HepG2 (cell line): Measurements from ENCODE around the gene ETF1. TPM values are rescaled to one million over a fixed set of nuclear protein-coding genes. Genes with fewer than 3 reads are reported as not detected.
"Not testable (repeated sequence)": the region's sequence is repeated elsewhere in the genome, so short reads cannot be mapped to it uniquely, and the experiment has no call there.

Source experiments
- CREM ChIP-seq, 2 experiments: sonication (generic) in 1 of 2; formaldehyde crosslinking in 1 of 2; IDR thresholded peaks; 2 replicates each; pipeline versions ENCODE4 v1.4.0 to v1.6.1; 2016 to 2020; ENCODE audit warnings: antibody characterized with exemption in 1 of 2, mild to moderate bottlenecking in 1 of 2, missing genetic modification reagents in 1 of 2
- JUNB ChIP-seq: sonication (generic); formaldehyde crosslinking; IDR thresholded peaks from 2 replicates; pipeline ENCODE4 v1.8.0; 2022; ENCODE audit warnings: missing genetic modification reagents, mild to moderate bottlenecking, borderline replicate concordance
- SOX5 ChIP-seq: IDR thresholded peaks from 2 replicates; pipeline ENCODE4 v1.6.1; 2016; ENCODE audit warnings: borderline replicate concordance
- ZKSCAN8 ChIP-seq: IDR thresholded peaks from 2 replicates; pipeline ENCODE4 v1.6.1; 2016; ENCODE audit warnings: borderline replicate concordance, missing genetic modification reagents, missing compliant biosample characterization
- ZNF614 ChIP-seq: IDR thresholded peaks from 2 replicates; pipeline ENCODE4 v1.6.1; 2018; ENCODE audit warnings: missing biosample characterization, missing genetic modification reagents, inconsistent platforms, borderline replicate concordance
- polyA plus RNA-seq, 8 experiments: library from polyadenylated mRNA; depleted of rRNA in 3 of 8; stranded (reverse) in 7 of 8; unstranded in 1 of 8; fragments of >200 nt; fragmentation: Illumina TruSeq in 4 of 8; extraction: Trizol in 4 of 8; gene quantifications; 2 replicates each; pipeline versions ENCODE4 v1.2.1 to v1.2.3, GENCODE V29; 2011 to 2016; ENCODE audit warnings: low read depth in 4 of 8, missing spikeins in 1 of 8, mixed read lengths in 1 of 8; ENCODE audit not compliant: insufficient read depth in 1 of 8
- total RNA-seq, 5 experiments: library from RNA; depleted of rRNA; stranded (reverse); fragments of >200 nt; fragmentation: Illumina TruSeq; extraction: Trizol; gene quantifications; 2 replicates each; pipeline ENCODE4 v1.2.3, GENCODE V29; 2016; ENCODE audit warnings: low read depth in 1 of 5
- TF ChIP-seq, protein P1 (sequence below): sonication (generic); formaldehyde crosslinking; IDR thresholded peaks from 2 replicates; pipeline ENCODE4 v1.8.0; 2022; ENCODE audit warnings: missing genetic modification reagents, mild to moderate bottlenecking, moderate library complexity, borderline replicate concordance
- TF ChIP-seq, protein P2 (sequence below): sonication (generic); formaldehyde crosslinking; IDR thresholded peaks from 2 replicates; pipeline ENCODE4 v1.4.0; 2020; ENCODE audit warnings: missing genetic modification reagents, borderline replicate concordance
- TF ChIP-seq, protein P3 (sequence below): sonication (generic); formaldehyde crosslinking; IDR thresholded peaks from 2 replicates; pipeline ENCODE4 v1.4.0; 2020; ENCODE audit warnings: missing genetic modification reagents
- TF ChIP-seq, protein P4 (sequence below): sonication (generic); formaldehyde crosslinking; IDR thresholded peaks from 2 replicates; pipeline ENCODE4 v1.4.0; 2020; ENCODE audit warnings: missing genetic modification reagents, borderline replicate concordance
- TF ChIP-seq, protein P5 (sequence below): sonication (generic); formaldehyde crosslinking; IDR thresholded peaks from 2 replicates; pipeline ENCODE4 v1.5.1; 2020; ENCODE audit warnings: mild to moderate bottlenecking, moderate library complexity, missing genetic modification reagents
- TF ChIP-seq, protein P6 (sequence below): sonication (generic); formaldehyde crosslinking; IDR thresholded peaks from 2 replicates; pipeline ENCODE4 v1.4.0; 2020; ENCODE audit warnings: missing genetic modification reagents
- TF ChIP-seq, protein P7 (sequence below): IDR thresholded peaks from 2 replicates; pipeline ENCODE4 v1.4.0; 2020; ENCODE audit warnings: mild to moderate bottlenecking, missing genetic modification reagents

The ETF1 gene
- total and polyA plus RNA-seq, 2 of the 13 experiments (the other 11 are each of a cell fraction or from before 2014, with no cell fraction given) = 52.1 to 184 TPM

DNA sequence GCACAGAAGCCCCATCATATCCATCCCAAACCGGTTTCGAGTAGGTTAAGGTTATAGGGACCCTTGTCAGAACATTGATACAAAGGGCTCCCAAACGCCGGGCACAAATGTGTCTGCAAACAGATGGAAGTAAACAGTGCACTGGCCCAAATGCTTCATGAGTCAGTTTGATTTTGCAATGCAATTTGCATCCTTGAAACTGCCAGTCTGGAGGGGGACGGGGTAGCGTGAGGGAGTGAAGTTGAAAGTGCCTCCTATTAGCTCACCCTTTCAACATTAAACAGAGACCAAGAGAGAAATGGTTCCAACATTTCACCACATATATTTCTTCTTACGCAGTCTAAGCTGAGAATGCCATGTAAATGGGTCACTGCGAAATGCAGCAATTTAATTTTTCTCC lies 35.6 kb downstream of the ETF1 start (continued):
- TF ChIP-seq, protein P1, sequence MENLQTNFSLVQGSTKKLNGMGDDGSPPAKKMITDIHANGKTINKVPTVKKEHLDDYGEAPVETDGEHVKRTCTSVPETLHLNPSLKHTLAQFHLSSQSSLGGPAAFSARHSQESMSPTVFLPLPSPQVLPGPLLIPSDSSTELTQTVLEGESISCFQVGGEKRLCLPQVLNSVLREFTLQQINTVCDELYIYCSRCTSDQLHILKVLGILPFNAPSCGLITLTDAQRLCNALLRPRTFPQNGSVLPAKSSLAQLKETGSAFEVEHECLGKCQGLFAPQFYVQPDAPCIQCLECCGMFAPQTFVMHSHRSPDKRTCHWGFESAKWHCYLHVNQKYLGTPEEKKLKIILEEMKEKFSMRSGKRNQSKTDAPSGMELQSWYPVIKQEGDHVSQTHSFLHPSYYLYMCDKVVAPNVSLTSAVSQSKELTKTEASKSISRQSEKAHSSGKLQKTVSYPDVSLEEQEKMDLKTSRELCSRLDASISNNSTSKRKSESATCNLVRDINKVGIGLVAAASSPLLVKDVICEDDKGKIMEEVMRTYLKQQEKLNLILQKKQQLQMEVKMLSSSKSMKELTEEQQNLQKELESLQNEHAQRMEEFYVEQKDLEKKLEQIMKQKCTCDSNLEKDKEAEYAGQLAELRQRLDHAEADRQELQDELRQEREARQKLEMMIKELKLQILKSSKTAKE (CRISPR knock-in tag) = peak; percentile 30; the same call in 1 of the 2 replicates
- TF ChIP-seq JUNB (peak; percentile 66; the same call in 1 of the 2 replicates), SOX5 (CRISPR knock-in tag) (peak; percentile 65; the same call in 1 of the 2 replicates), ZKSCAN8 (peak; percentile 64; the same call in 1 of the 2 replicates), CREM (IDR thresholded peaks at IDR 0.05) (peak; percentile 35; the same call in 1 of the 2 replicates), ZNF614 (CRISPR knock-in tag) (peak; percentile 61; the same call in 1 of the 2 replicates)
- TF ChIP-seq, protein P2, sequence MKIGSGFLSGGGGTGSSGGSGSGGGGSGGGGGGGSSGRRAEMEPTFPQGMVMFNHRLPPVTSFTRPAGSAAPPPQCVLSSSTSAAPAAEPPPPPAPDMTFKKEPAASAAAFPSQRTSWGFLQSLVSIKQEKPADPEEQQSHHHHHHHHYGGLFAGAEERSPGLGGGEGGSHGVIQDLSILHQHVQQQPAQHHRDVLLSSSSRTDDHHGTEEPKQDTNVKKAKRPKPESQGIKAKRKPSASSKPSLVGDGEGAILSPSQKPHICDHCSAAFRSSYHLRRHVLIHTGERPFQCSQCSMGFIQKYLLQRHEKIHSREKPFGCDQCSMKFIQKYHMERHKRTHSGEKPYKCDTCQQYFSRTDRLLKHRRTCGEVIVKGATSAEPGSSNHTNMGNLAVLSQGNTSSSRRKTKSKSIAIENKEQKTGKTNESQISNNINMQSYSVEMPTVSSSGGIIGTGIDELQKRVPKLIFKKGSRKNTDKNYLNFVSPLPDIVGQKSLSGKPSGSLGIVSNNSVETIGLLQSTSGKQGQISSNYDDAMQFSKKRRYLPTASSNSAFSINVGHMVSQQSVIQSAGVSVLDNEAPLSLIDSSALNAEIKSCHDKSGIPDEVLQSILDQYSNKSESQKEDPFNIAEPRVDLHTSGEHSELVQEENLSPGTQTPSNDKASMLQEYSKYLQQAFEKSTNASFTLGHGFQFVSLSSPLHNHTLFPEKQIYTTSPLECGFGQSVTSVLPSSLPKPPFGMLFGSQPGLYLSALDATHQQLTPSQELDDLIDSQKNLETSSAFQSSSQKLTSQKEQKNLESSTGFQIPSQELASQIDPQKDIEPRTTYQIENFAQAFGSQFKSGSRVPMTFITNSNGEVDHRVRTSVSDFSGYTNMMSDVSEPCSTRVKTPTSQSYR (CRISPR knock-in tag) = peak; percentile 51; the same call in 1 of the 2 replicates
- TF ChIP-seq, protein P3, sequence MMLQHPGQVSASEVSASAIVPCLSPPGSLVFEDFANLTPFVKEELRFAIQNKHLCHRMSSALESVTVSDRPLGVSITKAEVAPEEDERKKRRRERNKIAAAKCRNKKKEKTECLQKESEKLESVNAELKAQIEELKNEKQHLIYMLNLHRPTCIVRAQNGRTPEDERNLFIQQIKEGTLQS (CRISPR knock-in tag) = 0 out of 2 replicates have a peak, but pooled peaks have one; percentile 17
- TF ChIP-seq, protein P4, sequence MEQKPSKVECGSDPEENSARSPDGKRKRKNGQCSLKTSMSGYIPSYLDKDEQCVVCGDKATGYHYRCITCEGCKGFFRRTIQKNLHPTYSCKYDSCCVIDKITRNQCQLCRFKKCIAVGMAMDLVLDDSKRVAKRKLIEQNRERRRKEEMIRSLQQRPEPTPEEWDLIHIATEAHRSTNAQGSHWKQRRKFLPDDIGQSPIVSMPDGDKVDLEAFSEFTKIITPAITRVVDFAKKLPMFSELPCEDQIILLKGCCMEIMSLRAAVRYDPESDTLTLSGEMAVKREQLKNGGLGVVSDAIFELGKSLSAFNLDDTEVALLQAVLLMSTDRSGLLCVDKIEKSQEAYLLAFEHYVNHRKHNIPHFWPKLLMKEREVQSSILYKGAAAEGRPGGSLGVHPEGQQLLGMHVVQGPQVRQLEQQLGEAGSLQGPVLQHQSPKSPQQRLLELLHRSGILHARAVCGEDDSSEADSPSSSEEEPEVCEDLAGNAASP (CRISPR knock-in tag) = peak; percentile 43; the same call in 1 of the 2 replicates
- TF ChIP-seq, protein P5, sequence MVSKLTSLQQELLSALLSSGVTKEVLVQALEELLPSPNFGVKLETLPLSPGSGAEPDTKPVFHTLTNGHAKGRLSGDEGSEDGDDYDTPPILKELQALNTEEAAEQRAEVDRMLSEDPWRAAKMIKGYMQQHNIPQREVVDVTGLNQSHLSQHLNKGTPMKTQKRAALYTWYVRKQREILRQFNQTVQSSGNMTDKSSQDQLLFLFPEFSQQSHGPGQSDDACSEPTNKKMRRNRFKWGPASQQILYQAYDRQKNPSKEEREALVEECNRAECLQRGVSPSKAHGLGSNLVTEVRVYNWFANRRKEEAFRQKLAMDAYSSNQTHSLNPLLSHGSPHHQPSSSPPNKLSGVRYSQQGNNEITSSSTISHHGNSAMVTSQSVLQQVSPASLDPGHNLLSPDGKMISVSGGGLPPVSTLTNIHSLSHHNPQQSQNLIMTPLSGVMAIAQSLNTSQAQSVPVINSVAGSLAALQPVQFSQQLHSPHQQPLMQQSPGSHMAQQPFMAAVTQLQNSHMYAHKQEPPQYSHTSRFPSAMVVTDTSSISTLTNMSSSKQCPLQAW (CRISPR knock-in tag) = 0 out of 2 replicates have a peak, but pooled peaks have one; percentile 49
- not testable (repeated sequence) for TF ChIP-seq CREM (CRISPR knock-in tag; IDR thresholded peaks at IDR 0.05)
- TF ChIP-seq, protein P6, sequence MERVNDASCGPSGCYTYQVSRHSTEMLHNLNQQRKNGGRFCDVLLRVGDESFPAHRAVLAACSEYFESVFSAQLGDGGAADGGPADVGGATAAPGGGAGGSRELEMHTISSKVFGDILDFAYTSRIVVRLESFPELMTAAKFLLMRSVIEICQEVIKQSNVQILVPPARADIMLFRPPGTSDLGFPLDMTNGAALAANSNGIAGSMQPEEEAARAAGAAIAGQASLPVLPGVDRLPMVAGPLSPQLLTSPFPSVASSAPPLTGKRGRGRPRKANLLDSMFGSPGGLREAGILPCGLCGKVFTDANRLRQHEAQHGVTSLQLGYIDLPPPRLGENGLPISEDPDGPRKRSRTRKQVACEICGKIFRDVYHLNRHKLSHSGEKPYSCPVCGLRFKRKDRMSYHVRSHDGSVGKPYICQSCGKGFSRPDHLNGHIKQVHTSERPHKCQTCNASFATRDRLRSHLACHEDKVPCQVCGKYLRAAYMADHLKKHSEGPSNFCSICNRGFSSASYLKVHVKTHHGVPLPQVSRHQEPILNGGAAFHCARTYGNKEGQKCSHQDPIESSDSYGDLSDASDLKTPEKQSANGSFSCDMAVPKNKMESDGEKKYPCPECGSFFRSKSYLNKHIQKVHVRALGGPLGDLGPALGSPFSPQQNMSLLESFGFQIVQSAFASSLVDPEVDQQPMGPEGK (CRISPR knock-in tag) = peak; percentile 36; the same call in 1 of the 2 replicates
- TF ChIP-seq, protein P7, sequence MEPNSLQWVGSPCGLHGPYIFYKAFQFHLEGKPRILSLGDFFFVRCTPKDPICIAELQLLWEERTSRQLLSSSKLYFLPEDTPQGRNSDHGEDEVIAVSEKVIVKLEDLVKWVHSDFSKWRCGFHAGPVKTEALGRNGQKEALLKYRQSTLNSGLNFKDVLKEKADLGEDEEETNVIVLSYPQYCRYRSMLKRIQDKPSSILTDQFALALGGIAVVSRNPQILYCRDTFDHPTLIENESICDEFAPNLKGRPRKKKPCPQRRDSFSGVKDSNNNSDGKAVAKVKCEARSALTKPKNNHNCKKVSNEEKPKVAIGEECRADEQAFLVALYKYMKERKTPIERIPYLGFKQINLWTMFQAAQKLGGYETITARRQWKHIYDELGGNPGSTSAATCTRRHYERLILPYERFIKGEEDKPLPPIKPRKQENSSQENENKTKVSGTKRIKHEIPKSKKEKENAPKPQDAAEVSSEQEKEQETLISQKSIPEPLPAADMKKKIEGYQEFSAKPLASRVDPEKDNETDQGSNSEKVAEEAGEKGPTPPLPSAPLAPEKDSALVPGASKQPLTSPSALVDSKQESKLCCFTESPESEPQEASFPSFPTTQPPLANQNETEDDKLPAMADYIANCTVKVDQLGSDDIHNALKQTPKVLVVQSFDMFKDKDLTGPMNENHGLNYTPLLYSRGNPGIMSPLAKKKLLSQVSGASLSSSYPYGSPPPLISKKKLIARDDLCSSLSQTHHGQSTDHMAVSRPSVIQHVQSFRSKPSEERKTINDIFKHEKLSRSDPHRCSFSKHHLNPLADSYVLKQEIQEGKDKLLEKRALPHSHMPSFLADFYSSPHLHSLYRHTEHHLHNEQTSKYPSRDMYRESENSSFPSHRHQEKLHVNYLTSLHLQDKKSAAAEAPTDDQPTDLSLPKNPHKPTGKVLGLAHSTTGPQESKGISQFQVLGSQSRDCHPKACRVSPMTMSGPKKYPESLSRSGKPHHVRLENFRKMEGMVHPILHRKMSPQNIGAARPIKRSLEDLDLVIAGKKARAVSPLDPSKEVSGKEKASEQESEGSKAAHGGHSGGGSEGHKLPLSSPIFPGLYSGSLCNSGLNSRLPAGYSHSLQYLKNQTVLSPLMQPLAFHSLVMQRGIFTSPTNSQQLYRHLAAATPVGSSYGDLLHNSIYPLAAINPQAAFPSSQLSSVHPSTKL (CRISPR knock-in tag) = peak; percentile 85
